ENCODE measurements around the gene SMG6. TPM values are rescaled to one million over a fixed set of nuclear protein-coding genes. Genes with fewer than 3 reads are reported as not detected.

SMG6 gene
- total RNA-seq, 1 donor from 2014 or later: 36.7 TPM

DNA sequence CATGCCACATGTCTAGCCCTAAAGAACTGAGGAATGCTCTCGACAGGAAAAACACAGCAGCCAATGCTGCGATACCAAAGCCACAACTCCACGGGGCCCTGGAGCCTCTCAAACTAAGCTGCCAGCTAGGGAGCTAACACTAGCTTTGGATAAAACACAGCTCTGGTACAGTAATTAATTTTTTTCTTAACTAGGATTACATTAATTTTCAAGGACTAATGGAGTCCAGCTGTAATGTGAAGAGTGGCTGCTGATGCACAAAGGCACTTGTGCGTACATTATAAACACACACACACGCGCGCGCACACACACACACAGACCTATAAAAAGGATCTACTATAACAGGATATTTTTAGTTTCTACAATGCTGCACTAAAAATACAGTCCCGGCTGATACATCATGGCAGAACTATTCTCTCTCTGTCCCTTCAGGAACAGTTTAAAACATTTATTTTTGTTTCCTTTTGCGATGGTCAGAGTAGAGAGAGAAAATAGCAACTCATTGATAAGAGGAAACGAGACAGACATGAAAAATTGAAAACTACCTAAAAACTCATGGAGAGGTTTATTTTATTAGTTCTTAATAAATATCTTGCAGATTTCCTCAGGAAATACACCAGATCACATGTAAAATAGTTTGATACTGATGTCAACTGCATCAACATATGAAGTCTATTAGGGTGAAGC lies 88.5 kb downstream of the SMG6 start:
- Mint-ChIP-seq H3K27me3 (ENCODE audit: unreplicated experiment) (no peaks in the 10 kb centered on the region), H3K36me3 (ENCODE audit: unreplicated experiment) (peaks cover 4% of the 10 kb centered on the region), H3K27ac (ENCODE audit: unreplicated experiment) (peak overlapping the region; percentile 93), H3K4me1 (ENCODE audit: unreplicated experiment) (peaks cover 48% of the 10 kb centered on the region), H3K9me3 (ENCODE audit: unreplicated experiment) (no peaks in the 10 kb centered on the region), H3K4me3 (ENCODE audit: unreplicated experiment) (peak overlapping the region; percentile 68)
- TF ChIP-seq, protein P1, sequence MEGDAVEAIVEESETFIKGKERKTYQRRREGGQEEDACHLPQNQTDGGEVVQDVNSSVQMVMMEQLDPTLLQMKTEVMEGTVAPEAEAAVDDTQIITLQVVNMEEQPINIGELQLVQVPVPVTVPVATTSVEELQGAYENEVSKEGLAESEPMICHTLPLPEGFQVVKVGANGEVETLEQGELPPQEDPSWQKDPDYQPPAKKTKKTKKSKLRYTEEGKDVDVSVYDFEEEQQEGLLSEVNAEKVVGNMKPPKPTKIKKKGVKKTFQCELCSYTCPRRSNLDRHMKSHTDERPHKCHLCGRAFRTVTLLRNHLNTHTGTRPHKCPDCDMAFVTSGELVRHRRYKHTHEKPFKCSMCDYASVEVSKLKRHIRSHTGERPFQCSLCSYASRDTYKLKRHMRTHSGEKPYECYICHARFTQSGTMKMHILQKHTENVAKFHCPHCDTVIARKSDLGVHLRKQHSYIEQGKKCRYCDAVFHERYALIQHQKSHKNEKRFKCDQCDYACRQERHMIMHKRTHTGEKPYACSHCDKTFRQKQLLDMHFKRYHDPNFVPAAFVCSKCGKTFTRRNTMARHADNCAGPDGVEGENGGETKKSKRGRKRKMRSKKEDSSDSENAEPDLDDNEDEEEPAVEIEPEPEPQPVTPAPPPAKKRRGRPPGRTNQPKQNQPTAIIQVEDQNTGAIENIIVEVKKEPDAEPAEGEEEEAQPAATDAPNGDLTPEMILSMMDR (IDR thresholded peaks at IDR 0.05): no peak
- no peak for DNase-seq (ENCODE audit: extremely low spot score, unreplicated experiment)

DNA sequence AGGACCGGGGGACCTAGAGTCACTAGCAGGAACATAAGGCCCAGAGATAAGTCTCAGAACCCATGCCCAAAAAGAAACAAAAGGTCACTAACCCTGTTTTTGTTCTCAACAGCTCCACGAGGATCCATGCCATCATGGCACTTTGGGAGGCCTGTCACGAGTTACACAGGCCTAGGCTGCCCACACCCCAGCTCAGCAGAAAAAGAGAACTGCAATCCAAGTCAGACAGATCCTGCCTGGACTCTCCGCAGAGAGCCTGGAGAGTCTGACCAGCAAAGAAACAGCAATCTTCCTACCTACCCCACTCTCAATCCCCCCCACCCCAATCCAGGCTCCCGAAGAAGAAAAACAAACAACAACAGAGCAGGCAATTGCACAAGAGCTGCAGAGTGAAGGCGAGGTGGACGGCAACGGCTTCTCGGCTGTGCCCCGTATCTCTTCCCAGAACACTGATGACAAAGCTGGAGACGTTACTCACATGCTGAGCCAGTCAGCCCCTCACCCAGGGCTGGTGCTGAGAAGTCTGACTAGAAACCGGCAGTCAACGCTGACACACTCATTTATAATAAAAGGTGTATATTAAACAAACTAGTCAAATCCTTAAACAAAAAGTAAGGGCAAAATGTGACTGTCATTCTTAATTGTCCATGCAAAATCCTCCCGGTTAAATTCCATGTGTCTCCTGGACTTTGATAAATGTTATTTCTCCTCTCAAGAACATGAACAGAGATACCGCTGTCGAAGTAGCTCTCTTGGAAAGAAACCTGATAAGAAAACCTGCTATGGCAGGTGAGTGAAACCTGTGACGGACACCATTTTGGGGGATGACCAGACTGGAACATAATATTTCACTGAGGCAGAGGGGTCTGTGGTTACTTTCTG lies 89.3 kb downstream of the SMG6 start:
- Mint-ChIP-seq H3K27ac (ENCODE audit: unreplicated experiment) (peak overlapping the region; percentile 93), H3K4me3 (ENCODE audit: unreplicated experiment) (peak overlapping the region; percentile 68), H3K36me3 (ENCODE audit: unreplicated experiment) (peaks cover 4% of the 10 kb centered on the region), H3K9me3 (ENCODE audit: unreplicated experiment) (no peaks in the 10 kb centered on the region), H3K4me1 (ENCODE audit: unreplicated experiment) (peaks cover 48% of the 10 kb centered on the region), H3K27me3 (ENCODE audit: unreplicated experiment) (no peaks in the 10 kb centered on the region)
- TF ChIP-seq, protein P1 (IDR thresholded peaks at IDR 0.05): no peak
- DNase-seq (ENCODE audit: extremely low spot score, unreplicated experiment): no peak

DNA sequence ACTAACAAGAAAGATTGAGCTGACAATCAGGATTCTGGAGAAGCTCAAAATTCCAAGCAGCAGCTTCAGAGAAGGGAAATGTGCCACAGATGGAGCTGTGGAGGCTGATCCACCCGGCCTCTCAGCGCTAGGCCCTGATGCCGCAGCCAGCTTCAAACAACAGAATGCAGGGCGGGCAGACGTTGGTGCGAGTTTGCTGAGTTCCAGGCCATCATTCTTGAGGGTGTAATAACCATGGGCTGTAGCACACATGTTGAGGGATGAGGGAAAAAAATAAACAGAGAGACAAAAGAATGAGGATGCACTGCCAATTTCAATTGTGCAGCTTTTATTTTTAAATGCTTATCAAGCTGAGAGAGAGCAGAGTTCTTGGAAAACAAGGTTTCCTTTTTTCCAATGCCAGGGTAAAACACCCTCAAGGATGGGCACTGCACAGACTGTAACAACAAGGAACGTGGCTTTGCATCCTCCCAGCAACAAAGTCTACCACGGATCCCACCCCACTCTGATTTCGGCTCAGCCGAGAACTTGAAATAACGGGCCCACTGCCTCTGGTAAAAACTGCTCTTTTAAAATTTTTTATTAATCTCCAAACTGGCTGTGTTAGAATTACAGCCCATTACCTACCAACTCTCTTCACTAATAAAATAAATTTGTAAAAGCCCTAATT lies 90.2 kb downstream of the SMG6 start:
- TF ChIP-seq, protein P1 (IDR thresholded peaks at IDR 0.05): no peak
- Mint-ChIP-seq H3K4me3 (ENCODE audit: unreplicated experiment) (peak overlapping the region; percentile 68), H3K27me3 (ENCODE audit: unreplicated experiment) (no peaks in the 10 kb centered on the region), H3K9me3 (ENCODE audit: unreplicated experiment) (no peaks in the 10 kb centered on the region), H3K4me1 (ENCODE audit: unreplicated experiment) (peaks cover 48% of the 10 kb centered on the region), H3K36me3 (ENCODE audit: unreplicated experiment) (peaks cover 2% of the 10 kb centered on the region), H3K27ac (ENCODE audit: unreplicated experiment) (peak overlapping the region; percentile 93)
- no peak for DNase-seq (ENCODE audit: extremely low spot score, unreplicated experiment)

DNA sequence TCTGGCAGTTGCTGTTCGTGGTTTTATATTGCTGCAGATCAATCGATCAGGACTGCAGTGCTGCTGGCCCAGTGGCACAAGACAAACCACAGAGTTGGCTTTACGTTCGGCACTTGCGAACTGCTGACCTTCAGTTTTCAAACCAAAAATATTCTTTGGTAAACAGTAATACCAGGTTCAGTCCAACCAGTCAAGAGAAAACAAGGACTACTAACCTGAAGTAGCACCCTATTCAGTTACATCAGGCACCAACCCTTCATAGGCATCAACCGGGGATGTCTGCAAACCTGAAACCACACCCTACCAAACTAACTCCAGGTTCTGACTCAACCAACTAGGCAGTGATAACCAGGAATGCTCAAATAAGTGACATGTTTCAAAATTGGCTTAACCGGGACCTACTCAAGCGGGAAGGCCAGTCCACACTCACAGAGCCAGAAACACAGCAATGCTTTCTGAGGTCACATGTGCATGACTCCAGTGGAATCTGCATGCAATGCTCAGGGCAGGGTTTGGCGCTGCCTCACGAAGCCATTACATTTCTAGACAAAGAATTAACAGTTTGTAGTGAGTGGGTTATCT lies 91.1 kb downstream of the SMG6 start:
- TF ChIP-seq, protein P1 (IDR thresholded peaks at IDR 0.05): no peak
- peaks cover 48% of the 10 kb centered on the region for H3K4me1 Mint-ChIP-seq (ENCODE audit: unreplicated experiment)
- no peak overlapping the region for H3K4me3 Mint-ChIP-seq (ENCODE audit: unreplicated experiment)
- peaks cover 3% of the 10 kb centered on the region for H3K36me3 Mint-ChIP-seq (ENCODE audit: unreplicated experiment)
- no peaks in the 10 kb centered on the region for H3K9me3 Mint-ChIP-seq (ENCODE audit: unreplicated experiment)
- DNase-seq (ENCODE audit: extremely low spot score, unreplicated experiment): no peak
- H3K27ac Mint-ChIP-seq (ENCODE audit: unreplicated experiment): no peak overlapping the region
- no peaks in the 10 kb centered on the region for H3K27me3 Mint-ChIP-seq (ENCODE audit: unreplicated experiment)
